ENCODE measurements around the gene TMEM247. TPM values are rescaled to one million over a fixed set of nuclear protein-coding genes. Genes with fewer than 3 reads are reported as not detected.

TMEM247 gene
- total and polyA plus RNA-seq, 2 of the 8 experiments (the other 6 are each of a cell fraction or from before 2014, with no cell fraction given): not detected

GRCh38 chr2:46493241-46493970 lies 14.0 kb downstream of the TMEM247 start:
- H2BK120ac ChIP-seq (replicated peaks; ENCODE audit: low read depth, low read length): no peak overlapping the region
- TF ChIP-seq YY1 (IDR thresholded peaks at IDR 0.05; ENCODE audit: low read depth, low read length): no peak
- ChIA-PET CTCF (ENCODE audit: partially characterized antibody) (interaction anchor here (0.7 to 1.5 kb wide), 5 partner anchors 13 to 669 kb away, joined by 3 to 4 read pairs (median 3); no protein-coding TSS in a partner anchor), POLR2A (ENCODE audit: partially characterized antibody) (interaction anchor here (1.0 kb wide), 1 partner anchor 264 kb away, joined by 3 read pairs; no protein-coding TSS in a partner anchor)
- no peak overlapping the region for H2AFZ ChIP-seq (ENCODE audit: low read length)
- H3K9ac ChIP-seq (replicated peaks in 1 of 4; ENCODE audit: extremely low read depth in 1 of 4, low read depth in 3 of 4, low read length in 3 of 4): no peak overlapping the region
- no peaks in the 10 kb centered on the region for H3K79me2 ChIP-seq (ENCODE audit: control insufficient read depth in 1 of 2, insufficient read depth in 2 of 2, low read length in 2 of 2)
- H4K5ac ChIP-seq (ENCODE audit: insufficient read length, low read depth, low read length): no peak overlapping the region
- H4K8ac ChIP-seq (ENCODE audit: extremely low read depth, insufficient read depth, low read length): no peak overlapping the region
- no peak overlapping the region for H2BK20ac ChIP-seq (ENCODE audit: low read length)
- no peak overlapping the region for H2BK12ac ChIP-seq (ENCODE audit: low read depth, low read length)
- H3K23ac ChIP-seq (ENCODE audit: insufficient read length): no peak overlapping the region
- no peak overlapping the region for H3K14ac ChIP-seq (ENCODE audit: insufficient read length)
- no peak overlapping the region for H2BK15ac ChIP-seq (ENCODE audit: low read length)
- no peaks in the 10 kb centered on the region for H3K23me2 ChIP-seq (ENCODE audit: low read depth, low read length)
- H3K18ac ChIP-seq (ENCODE audit: extremely low read depth, low read length): no peak overlapping the region
- H3K4me1 ChIP-seq (replicated peaks in 1 of 4; ENCODE audit: control insufficient read depth in 3 of 4, insufficient read depth in 4 of 4, low read length in 3 of 4): peaks cover 0 to 15% (median 7%) of the 10 kb centered on the region in 4 experiments; a peak in 4 of 7 replicates
- WGBS, 2 experiments (ENCODE audit: extremely low coverage in 1 of 2, insufficient coverage in 1 of 2, insufficient read length in 1 of 2, insufficient replicate concordance in 2 of 2, low coverage in 1 of 2, low lambda C conversion rate in 2 of 2, missing lambda C conversion rate in 1 of 2): 92% methylated on average over 8 of the region's 8 CpGs; no CpG with 5 or more reads in 1 of the 2 experiments
- no peak overlapping the region for H3K4me2 ChIP-seq (ENCODE audit: insufficient read depth in 1 of 2, low read depth in 2 of 2, low read length in 2 of 2)
- no peak for FAIRE-seq
- H3K9me3 ChIP-seq (ENCODE audit: insufficient read depth in 2 of 2, low read depth in 1 of 2, low read length in 1 of 2): no peaks in the 10 kb centered on the region
- H3K4me3 ChIP-seq (ENCODE audit: extremely low read depth in 1 of 4, insufficient read depth in 2 of 4, low read depth in 3 of 4, low read length in 4 of 4): no peak overlapping the region
- H3K27ac ChIP-seq (ENCODE audit: low read depth, low read length): no peak overlapping the region
- no peak for DNase-seq (ENCODE audit: low read depth in 1 of 2, low spot score in 2 of 2)
- H4K91ac ChIP-seq (replicated peaks; ENCODE audit: insufficient read length, low read length): no peak overlapping the region
- H3K36me3 ChIP-seq (ENCODE audit: control insufficient read depth in 2 of 4, insufficient read depth in 4 of 4, low read length in 3 of 4): no peaks in the 10 kb centered on the region
- H4K20me1 ChIP-seq (replicated peaks in 1 of 2; ENCODE audit: control insufficient read depth in 1 of 2, insufficient read depth in 2 of 2, low read length in 2 of 2): no peaks in the 10 kb centered on the region
- H3K27me3 ChIP-seq (replicated peaks in 1 of 4; ENCODE audit: control insufficient read depth in 3 of 4, extremely low read depth in 1 of 4, insufficient read depth in 3 of 4, low read length in 3 of 4): peaks cover 0 to 10% (median 3%) of the 10 kb centered on the region in 4 experiments; a peak in 4 of 7 replicates
- no peak overlapping the region for H3K4ac ChIP-seq (replicated peaks; ENCODE audit: insufficient read length, low read depth, low read length)
- H3K56ac ChIP-seq (replicated peaks; ENCODE audit: insufficient read length, low read depth, low read length): no peak overlapping the region
- H3K79me1 ChIP-seq (ENCODE audit: low read depth, low read length): no peaks in the 10 kb centered on the region
- no peak overlapping the region for H2AK5ac ChIP-seq (ENCODE audit: low read depth, low read length)
- no peak overlapping the region for H2BK5ac ChIP-seq (ENCODE audit: low read depth, low read length)

Data from H1 (cell line).